Trophoblast cell (in vitro differentiated cells and primary cell): ENCODE results near the gene CHKA.

Experiments used
- DNase-seq, 2 donors: peaks; one replicate each; pipeline ENCODE4 v3.0.0-alpha.2; 2016
- H2AFZ ChIP-seq: 2 replicates; pipeline ENCODE4 v1.6.1; 2013; ENCODE audit warnings: low read length, moderate library complexity, mild to moderate bottlenecking; ENCODE audit not compliant: insufficient read depth, poor library complexity
- H2AK5ac ChIP-seq: 2 replicates; pipeline ENCODE4 v1.6.1; 2013; ENCODE audit warnings: mild to moderate bottlenecking, low read length
- H2BK120ac ChIP-seq: 2 replicates; pipeline ENCODE4 v1.6.1; 2013; ENCODE audit warnings: low read length, mild to moderate bottlenecking, moderate library complexity; ENCODE audit not compliant: insufficient read depth, poor library complexity
- H2BK12ac ChIP-seq: 2 replicates; pipeline ENCODE4 v1.6.1; 2013; ENCODE audit warnings: mild to moderate bottlenecking, low read length, moderate library complexity
- H2BK5ac ChIP-seq: 2 replicates; pipeline ENCODE4 v1.6.1; 2013; ENCODE audit warnings: low read length, low read depth, moderate library complexity, mild to moderate bottlenecking; ENCODE audit not compliant: poor library complexity
- H3K14ac ChIP-seq: 2 replicates; pipeline ENCODE4 v1.6.1; 2013; ENCODE audit warnings: mild to moderate bottlenecking, low read length
- H3K18ac ChIP-seq: 2 replicates; pipeline ENCODE4 v1.6.1; 2013; ENCODE audit warnings: mild to moderate bottlenecking, low read length
- H3K23ac ChIP-seq: 2 replicates; pipeline ENCODE4 v1.6.1; 2013; ENCODE audit warnings: low read length
- H3K27ac ChIP-seq: 2 replicates; pipeline ENCODE4 v1.5.1; 2013; ENCODE audit warnings: low read depth, mild to moderate bottlenecking, inconsistent platforms, low read length, moderate library complexity
- H3K27me3 ChIP-seq: 2 replicates; pipeline ENCODE4 v1.6.1; 2013; ENCODE audit warnings: inconsistent platforms, mild to moderate bottlenecking, low read length, moderate library complexity; ENCODE audit not compliant: insufficient read depth
- H3K36me3 ChIP-seq, 2 experiments: 1 replicate in 1 of 2; 2 replicates in 1 of 2; pipeline ENCODE4 v1.6.1; 2013; ENCODE audit warnings: low read length in 2 of 2, mild to moderate bottlenecking in 2 of 2, moderate library complexity in 1 of 2; ENCODE audit not compliant: insufficient read depth in 2 of 2, control insufficient read depth in 1 of 2
- H3K4ac ChIP-seq: 2 replicates; pipeline ENCODE4 v1.6.1; 2013; ENCODE audit warnings: low read depth, mild to moderate bottlenecking, low read length, moderate library complexity
- H3K4me1 ChIP-seq, 2 experiments: 1 replicate in 1 of 2; 2 replicates in 1 of 2; pipeline ENCODE4 v1.6.1; 2013; ENCODE audit warnings: low read length in 2 of 2, mild to moderate bottlenecking in 2 of 2, moderate library complexity in 1 of 2; ENCODE audit not compliant: insufficient read depth in 2 of 2, control insufficient read depth in 1 of 2
- H3K4me2 ChIP-seq: 2 replicates; pipeline ENCODE4 v1.6.1; 2013; ENCODE audit warnings: inconsistent platforms, mild to moderate bottlenecking, low read length, moderate library complexity
- H3K4me3 ChIP-seq: 2 replicates; pipeline ENCODE4 v1.5.1; 2013; ENCODE audit warnings: mild to moderate bottlenecking, low read depth, low read length, inconsistent platforms
- H3K79me1 ChIP-seq: one replicate; pipeline ENCODE4 v1.6.1; 2013; ENCODE audit warnings: low read length
- H3K79me2 ChIP-seq: 2 replicates; pipeline ENCODE4 v1.6.1; 2013; ENCODE audit warnings: low read length, mild to moderate bottlenecking; ENCODE audit not compliant: control insufficient read depth, insufficient read depth, poor library complexity
- H3K9ac ChIP-seq: 2 replicates; pipeline ENCODE4 v1.6.1; 2013; ENCODE audit warnings: mild to moderate bottlenecking, low read length
- H3K9me3 ChIP-seq: 2 replicates; pipeline ENCODE4 v1.6.1; 2013; ENCODE audit warnings: low read depth, mild to moderate bottlenecking, control low read depth, inconsistent platforms, low read length; ENCODE audit not compliant: insufficient read depth
- H4K12ac ChIP-seq: 2 replicates; pipeline ENCODE4 v1.6.1; 2013; ENCODE audit warnings: low read depth, mild to moderate bottlenecking, low read length, moderate library complexity
- H4K8ac ChIP-seq: 2 replicates; pipeline ENCODE4 v1.6.1; 2013; ENCODE audit warnings: low read depth, mild to moderate bottlenecking, low read length, moderate library complexity
- H4K91ac ChIP-seq: one replicate; pipeline ENCODE4 v1.6.1; 2013; ENCODE audit warnings: low read depth, mild to moderate bottlenecking, low read length, moderate library complexity
- WGBS: extraction: QIAGEN DNeasy Blood & Tissue Kit; methylation state at CpG from one replicate; pipeline ENCODE4 v1.1.7; 2013; ENCODE audit warnings: missing lambda C conversion rate; ENCODE audit not compliant: insufficient read length, insufficient coverage; ENCODE audit errors: extremely low coverage; 5-methylcytosine and 5-hydroxymethylcytosine counted together

CHKA gene

DNA sequence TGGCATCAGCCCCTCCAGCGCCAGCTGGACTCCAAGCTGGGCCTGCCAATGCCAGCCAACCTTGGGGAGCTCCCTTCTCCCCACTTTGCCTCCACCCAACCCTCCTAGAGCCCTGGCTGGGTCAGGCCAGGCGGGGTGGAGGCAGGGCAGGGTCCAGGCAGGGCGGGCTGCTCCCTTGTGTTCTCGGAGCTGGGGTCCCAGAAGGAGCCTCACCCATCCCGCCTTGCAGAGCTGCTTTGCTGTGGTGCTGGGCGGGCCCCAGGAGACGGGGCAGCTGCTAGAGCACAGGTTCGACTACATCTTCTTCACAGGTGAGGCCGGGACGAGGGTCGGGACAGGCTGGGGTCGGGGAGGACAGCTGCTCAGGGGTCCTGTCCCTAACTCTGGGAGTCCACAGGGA lies 101.7 kb downstream of the CHKA start:
- WGBS, result no CpG with 5 or more reads among the region's 12 CpGs
- H3K27me3 ChIP-seq, result no peaks in the 10 kb centered on the region
- no peaks in the 10 kb centered on the region for H3K79me2 ChIP-seq
- no peaks in the 10 kb centered on the region for H3K36me3 ChIP-seq
- H4K12ac ChIP-seq, result no peak overlapping the region
- no peak overlapping the region for H4K91ac ChIP-seq
- no peak overlapping the region for H3K4ac ChIP-seq
- H2AK5ac ChIP-seq, result no peak overlapping the region
- no peak overlapping the region for H3K14ac ChIP-seq
- H3K4me2 ChIP-seq, result no peak overlapping the region
- no peak for DNase-seq
- peaks cover 10 to 15% of the 10 kb centered on the region in 2 experiments for H3K4me1 ChIP-seq
- no peak overlapping the region for H3K4me3 ChIP-seq
- no peak overlapping the region for H2BK5ac ChIP-seq
- no peak overlapping the region for H2BK120ac ChIP-seq
- peak overlapping the region; percentile 25 for H3K9ac ChIP-seq
- H3K9me3 ChIP-seq, result peaks cover 1% of the 10 kb centered on the region
- no peak overlapping the region for H4K8ac ChIP-seq
- H3K18ac ChIP-seq, result no peak overlapping the region
- H2AFZ ChIP-seq, result no peak overlapping the region
- H2BK12ac ChIP-seq, result no peak overlapping the region
- no peak overlapping the region for H3K23ac ChIP-seq
- H3K79me1 ChIP-seq, result peaks cover 5% of the 10 kb centered on the region
- H3K27ac ChIP-seq, result no peak overlapping the region

DNA sequence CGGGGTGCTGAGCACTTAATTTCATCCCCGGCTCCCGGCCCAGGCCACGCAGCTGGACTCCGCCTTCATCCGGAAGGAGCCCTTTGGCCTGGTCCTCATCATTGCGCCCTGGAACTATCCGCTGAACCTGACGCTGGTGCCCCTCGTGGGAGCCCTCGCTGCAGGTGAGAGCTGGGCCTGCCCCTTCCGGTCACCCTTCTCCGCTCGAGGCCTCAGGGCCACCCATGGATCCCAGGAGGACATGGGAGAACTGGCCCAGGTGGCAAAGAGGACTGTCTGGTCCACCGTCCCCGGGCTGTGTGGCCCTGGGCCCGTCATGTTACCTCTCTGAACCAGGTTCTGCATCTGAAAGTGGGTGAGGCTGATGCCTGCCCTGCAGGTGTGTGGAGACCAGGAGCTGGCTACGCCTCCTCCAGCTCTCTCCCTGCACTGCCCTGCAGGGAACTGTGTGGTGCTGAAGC lies 102.4 kb downstream of the CHKA start:
- no peak overlapping the region for H3K18ac ChIP-seq
- H3K27ac ChIP-seq, result no peak overlapping the region
- no peak overlapping the region for H4K8ac ChIP-seq
- no peak overlapping the region for H2AFZ ChIP-seq
- no peaks in the 10 kb centered on the region for H3K36me3 ChIP-seq
- H3K9me3 ChIP-seq, result peaks cover 1% of the 10 kb centered on the region
- H3K79me2 ChIP-seq, result no peaks in the 10 kb centered on the region
- no peak overlapping the region for H3K9ac ChIP-seq
- H3K4me2 ChIP-seq, result no peak overlapping the region
- no peak overlapping the region for H3K4ac ChIP-seq
- no peaks in the 10 kb centered on the region for H3K27me3 ChIP-seq
- H3K4me1 ChIP-seq, result peaks cover 15 to 20% of the 10 kb centered on the region in 2 experiments
- H3K4me3 ChIP-seq, result no peak overlapping the region
- no peak overlapping the region for H2BK120ac ChIP-seq
- no peak overlapping the region for H4K12ac ChIP-seq
- no peak overlapping the region for H2BK5ac ChIP-seq
- H3K14ac ChIP-seq, result no peak overlapping the region
- no peak overlapping the region for H2AK5ac ChIP-seq
- H3K23ac ChIP-seq, result no peak overlapping the region
- no peak overlapping the region for H4K91ac ChIP-seq
- H2BK12ac ChIP-seq, result no peak overlapping the region
- peaks cover 12% of the 10 kb centered on the region for H3K79me1 ChIP-seq
- no peak for DNase-seq
- no CpG with 5 or more reads among the region's 18 CpGs for WGBS

DNA sequence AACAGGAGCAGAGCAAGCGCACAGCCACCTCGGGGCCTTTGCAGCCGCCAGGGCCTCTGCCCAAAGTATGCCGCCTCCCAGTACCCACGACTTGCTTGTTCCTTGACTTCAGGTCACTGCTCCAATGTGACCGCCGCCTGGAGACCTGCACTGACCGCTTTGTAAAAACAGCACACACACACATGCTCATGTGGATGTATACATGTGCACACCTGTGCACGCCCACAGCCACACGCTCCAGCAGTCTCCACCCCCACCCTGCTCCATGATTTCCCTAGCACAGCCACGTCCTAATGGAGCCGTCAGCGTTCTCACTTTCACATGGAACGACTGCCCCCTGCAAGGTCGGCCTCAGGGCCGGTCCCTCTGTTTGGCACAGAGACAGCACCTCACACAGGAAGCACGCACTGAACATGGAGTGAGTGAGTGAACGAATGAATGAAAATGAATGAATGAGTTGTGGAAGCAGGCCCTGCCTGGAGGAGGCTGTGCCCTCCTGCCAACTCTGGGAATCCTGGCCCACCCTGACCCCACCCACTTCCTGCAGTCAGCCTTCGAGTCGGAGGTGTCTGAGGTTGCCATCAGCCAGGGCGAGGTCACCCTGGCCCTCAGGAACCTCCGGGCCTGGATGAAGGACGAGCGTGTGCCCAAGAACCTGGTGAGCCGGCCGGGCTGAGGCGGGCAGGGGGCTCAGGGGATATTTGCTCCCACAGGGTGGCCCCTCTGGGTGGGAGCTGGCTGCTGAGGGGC lies 103.0 kb downstream of the CHKA start:
- peaks cover 16% of the 10 kb centered on the region for H3K79me1 ChIP-seq
- no peak overlapping the region for H2BK5ac ChIP-seq
- no peak overlapping the region for H3K27ac ChIP-seq
- no peak overlapping the region for H4K91ac ChIP-seq
- H3K4me3 ChIP-seq, result no peak overlapping the region
- H3K4me1 ChIP-seq, result peaks cover 20 to 24% of the 10 kb centered on the region in 2 experiments
- H3K9ac ChIP-seq, result no peak overlapping the region
- H3K36me3 ChIP-seq, result no peaks in the 10 kb centered on the region
- H2AFZ ChIP-seq, result no peak overlapping the region
- no peak for DNase-seq
- H2AK5ac ChIP-seq, result no peak overlapping the region
- WGBS, result no CpG with 5 or more reads among the region's 27 CpGs
- no peak overlapping the region for H4K12ac ChIP-seq
- H3K79me2 ChIP-seq, result peaks cover 2% of the 10 kb centered on the region
- H4K8ac ChIP-seq, result no peak overlapping the region
- no peak overlapping the region for H3K4ac ChIP-seq
- no peak overlapping the region for H2BK12ac ChIP-seq
- no peaks in the 10 kb centered on the region for H3K27me3 ChIP-seq
- H3K14ac ChIP-seq, result peak overlapping the region; percentile 7
- no peak overlapping the region for H3K18ac ChIP-seq
- H3K4me2 ChIP-seq, result no peak overlapping the region
- peaks cover 1% of the 10 kb centered on the region for H3K9me3 ChIP-seq
- H3K23ac ChIP-seq, result no peak overlapping the region
- no peak overlapping the region for H2BK120ac ChIP-seq

GRCh38 chr11:68016904-68017817 lies 104.0 kb downstream of the CHKA start:
- Histone ChIP-seq H3K9me3 (peaks cover 1% of the 10 kb centered on the region), H3K27me3 (no peaks in the 10 kb centered on the region), H3K79me1 (peaks cover 24% of the 10 kb centered on the region), H2BK120ac (no peak overlapping the region), H2AK5ac (no peak overlapping the region), H3K9ac (no peak overlapping the region), H3K27ac (no peak overlapping the region), H4K8ac (no peak overlapping the region), H3K18ac (peak overlapping the region; percentile 25), H3K36me3 (no peaks in the 10 kb centered on the region), H3K14ac (no peak overlapping the region), H3K4me2 (no peak overlapping the region), H3K23ac (no peak overlapping the region), H3K4me3 (peak overlapping the region; percentile 13), H3K4ac (no peak overlapping the region), H4K91ac (no peak overlapping the region), H2AFZ (no peak overlapping the region), H4K12ac (no peak overlapping the region), H3K79me2 (peaks cover 5% of the 10 kb centered on the region), H3K4me1 (peaks cover 28 to 33% of the 10 kb centered on the region in 2 experiments), H2BK12ac (peak overlapping the region; percentile 4), H2BK5ac (no peak overlapping the region)
- no CpG with 5 or more reads among the region's 16 CpGs for WGBS
- DNase-seq, result no peak
